Activated naive CD8-positive, alpha-beta T cell (primary cell): ENCODE data around the gene TRAF7.

Source experiments
- H3K27ac Mint-ChIP-seq: one replicate; pipeline ENCODE4 v1.8.0; 2021; ENCODE audit warnings: mixed read lengths
- H3K27me3 Mint-ChIP-seq: one replicate; pipeline ENCODE4 v1.8.0; 2021; ENCODE audit warnings: mixed read lengths
- H3K36me3 Mint-ChIP-seq: one replicate; pipeline ENCODE4 v1.8.0; 2021; ENCODE audit warnings: mixed read lengths
- H3K4me1 Mint-ChIP-seq: one replicate; pipeline ENCODE4 v1.8.0; 2021; ENCODE audit warnings: low read depth, mixed read lengths
- H3K4me3 Mint-ChIP-seq: one replicate; pipeline ENCODE4 v1.8.0; 2021; ENCODE audit warnings: mild to moderate bottlenecking, mixed read lengths
- H3K9me3 Mint-ChIP-seq: one replicate; pipeline ENCODE4 v1.8.0; 2021; ENCODE audit warnings: low read depth, mixed read lengths

Gene TRAF7

DNA sequence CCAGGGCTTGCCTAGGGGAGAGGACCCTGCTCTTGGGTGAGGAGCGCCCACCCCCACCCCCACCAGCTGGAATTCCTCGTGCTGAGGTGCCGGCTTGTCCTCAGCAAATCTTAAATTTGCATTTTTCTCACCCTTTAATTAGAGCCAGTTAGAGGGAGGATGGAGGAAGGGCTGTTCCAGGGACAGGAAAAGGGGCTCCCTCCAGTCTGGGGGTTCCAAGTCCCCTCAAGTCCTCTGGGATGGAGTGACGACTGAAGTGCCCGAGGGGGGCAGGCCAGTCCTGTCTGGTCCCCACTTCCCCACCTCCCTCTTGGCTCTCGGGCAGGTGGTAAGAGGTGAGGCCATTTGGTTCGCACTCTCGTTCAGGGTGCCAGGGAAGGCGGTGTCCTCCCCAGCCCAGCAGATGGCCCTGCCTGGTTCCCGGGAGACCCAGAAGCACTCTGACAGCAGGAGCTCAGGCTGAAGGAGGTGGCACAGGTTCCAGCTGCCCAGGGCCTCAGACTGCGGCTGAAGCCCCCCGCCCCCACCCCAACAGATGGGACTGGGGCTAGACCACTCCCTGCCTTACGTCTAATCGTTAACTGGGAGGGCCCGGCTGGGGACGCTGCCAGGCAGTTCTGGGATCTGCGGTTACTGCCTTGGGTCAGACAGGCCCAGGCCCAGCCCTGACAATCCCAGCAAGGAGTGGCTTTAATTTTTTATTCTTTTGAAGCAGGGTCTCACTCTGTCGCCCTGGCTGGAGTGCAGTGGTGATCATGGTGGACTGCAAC lies 5.0 kb upstream of the TRAF7 start:
- Mint-ChIP-seq H3K4me1 (peaks cover 18% of the 10 kb centered on the region), H3K9me3 (no peaks in the 10 kb centered on the region), H3K27me3 (no peaks in the 10 kb centered on the region), H3K4me3 (peak overlapping the region; percentile 95), H3K27ac (peak overlapping the region; percentile 73), H3K36me3 (peaks cover 10% of the 10 kb centered on the region)

DNA sequence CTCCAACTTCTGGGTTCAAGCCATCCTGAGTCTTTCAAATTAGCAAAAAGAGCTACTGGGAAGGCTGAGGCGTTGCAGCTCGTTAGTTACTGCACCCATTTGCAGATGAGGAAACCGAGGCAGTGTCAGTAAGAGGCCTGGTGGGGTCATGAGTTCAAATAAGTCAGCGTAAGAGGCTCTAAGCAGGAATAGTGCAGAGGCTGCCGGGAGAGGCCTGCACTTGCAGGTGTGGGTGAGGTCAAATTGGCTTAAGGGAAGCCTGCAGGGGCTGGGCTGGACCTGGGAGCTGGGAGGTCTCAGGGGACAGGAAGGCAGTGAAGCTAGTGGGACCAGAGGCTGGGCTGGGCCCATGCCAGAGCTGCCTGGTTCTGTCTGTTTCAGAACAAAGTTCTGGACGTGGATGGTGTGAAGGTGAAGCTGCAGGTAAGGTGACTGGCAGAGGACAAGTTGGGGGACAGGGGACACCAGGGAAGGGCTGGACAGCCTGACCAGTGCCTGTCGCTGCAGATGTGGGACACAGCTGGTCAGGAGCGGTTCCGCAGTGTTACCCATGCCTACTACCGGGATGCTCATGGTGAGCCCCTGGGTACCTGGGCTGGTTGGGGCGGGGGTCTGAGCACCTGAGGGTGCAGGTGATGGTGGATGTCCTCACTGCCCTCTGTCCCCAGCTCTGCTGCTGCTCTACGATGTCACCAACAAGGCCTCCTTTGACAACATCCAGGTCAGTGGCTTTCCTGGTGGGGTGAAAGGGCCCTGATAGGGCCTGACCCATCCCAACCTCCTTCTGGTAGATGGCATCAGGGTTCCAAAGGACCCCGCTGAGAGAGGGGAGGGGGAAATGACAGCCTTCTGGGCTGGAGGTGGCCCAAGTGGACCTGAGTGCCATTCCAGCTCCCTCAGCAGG lies 4.1 kb upstream of the TRAF7 start:
- Mint-ChIP-seq H3K4me1 (peaks cover 21% of the 10 kb centered on the region), H3K27me3 (no peaks in the 10 kb centered on the region), H3K4me3 (peak overlapping the region; percentile 95), H3K27ac (peak overlapping the region; percentile 73), H3K9me3 (no peaks in the 10 kb centered on the region), H3K36me3 (peaks cover 10% of the 10 kb centered on the region)

DNA sequence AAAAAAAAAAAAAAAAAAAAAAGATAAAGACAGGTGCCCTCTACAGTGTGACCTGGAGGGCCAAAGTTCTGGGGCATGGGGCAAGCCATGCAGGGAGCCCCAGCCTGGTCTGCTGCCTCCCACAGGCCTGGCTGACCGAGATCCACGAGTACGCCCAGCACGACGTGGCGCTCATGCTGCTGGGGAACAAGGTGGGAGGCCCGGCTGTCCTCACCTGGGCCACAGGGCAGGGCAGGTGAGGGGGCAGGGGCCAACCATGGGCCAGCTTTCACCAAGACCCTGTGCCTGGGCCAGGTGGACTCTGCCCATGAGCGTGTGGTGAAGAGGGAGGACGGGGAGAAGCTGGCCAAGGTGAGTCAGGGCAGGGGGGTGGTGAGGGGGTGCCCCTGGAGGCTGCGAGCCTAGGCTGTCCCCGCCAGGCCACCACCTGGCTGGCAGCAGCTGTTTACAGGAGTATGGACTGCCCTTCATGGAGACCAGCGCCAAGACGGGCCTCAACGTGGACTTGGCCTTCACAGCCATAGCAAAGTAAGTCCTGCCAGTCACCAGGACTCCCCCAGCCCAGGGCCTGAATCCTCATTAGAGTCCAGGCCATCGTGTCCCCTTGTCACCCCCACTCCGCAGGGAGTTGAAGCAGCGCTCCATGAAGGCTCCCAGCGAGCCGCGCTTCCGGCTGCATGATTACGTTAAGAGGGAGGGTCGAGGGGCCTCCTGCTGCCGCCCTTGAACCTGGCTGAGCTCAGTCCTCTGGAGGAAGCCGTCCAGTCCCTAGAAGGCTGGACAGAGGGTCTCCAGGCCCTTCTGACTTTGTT lies 2.7 kb upstream of the TRAF7 start:
- peaks cover 34% of the 10 kb centered on the region for H3K4me1 Mint-ChIP-seq
- peaks cover 10% of the 10 kb centered on the region for H3K36me3 Mint-ChIP-seq
- no peaks in the 10 kb centered on the region for H3K9me3 Mint-ChIP-seq
- no peaks in the 10 kb centered on the region for H3K27me3 Mint-ChIP-seq
- peak overlapping the region; percentile 97 for H3K27ac Mint-ChIP-seq
- peak overlapping the region; percentile 95 for H3K4me3 Mint-ChIP-seq

DNA sequence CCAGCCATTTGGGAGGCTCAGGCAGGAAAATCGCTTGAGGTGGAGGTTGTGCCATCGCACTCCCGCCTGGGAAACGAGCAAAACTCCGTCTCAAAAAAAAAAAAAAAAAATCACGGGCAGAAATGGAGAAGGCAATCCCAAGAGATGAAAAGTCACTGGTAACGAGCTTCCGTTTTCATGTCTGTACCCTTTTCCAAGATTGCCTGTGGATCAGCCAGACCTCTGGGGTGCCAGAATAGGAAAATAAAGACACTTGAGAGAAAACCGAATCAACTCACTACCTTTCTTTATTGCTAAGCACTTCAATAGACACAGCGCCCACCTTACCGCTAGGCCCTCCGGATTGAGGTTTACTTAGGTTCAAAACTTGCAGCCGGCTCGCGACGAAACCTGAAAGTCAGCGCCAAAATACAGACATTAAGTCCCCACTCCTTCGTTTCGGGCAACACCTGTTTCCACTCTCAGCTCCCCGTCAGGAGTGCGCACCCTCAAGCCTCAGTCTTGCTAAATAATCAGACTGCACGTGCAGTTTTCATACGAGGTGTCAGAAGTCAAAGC lies 970 bp upstream of the TRAF7 start:
- no peaks in the 10 kb centered on the region for H3K27me3 Mint-ChIP-seq
- peak overlapping the region; percentile 97 for H3K27ac Mint-ChIP-seq
- no peaks in the 10 kb centered on the region for H3K9me3 Mint-ChIP-seq
- peak overlapping the region; percentile 95 for H3K4me3 Mint-ChIP-seq
- peaks cover 10% of the 10 kb centered on the region for H3K36me3 Mint-ChIP-seq
- peaks cover 37% of the 10 kb centered on the region for H3K4me1 Mint-ChIP-seq

DNA sequence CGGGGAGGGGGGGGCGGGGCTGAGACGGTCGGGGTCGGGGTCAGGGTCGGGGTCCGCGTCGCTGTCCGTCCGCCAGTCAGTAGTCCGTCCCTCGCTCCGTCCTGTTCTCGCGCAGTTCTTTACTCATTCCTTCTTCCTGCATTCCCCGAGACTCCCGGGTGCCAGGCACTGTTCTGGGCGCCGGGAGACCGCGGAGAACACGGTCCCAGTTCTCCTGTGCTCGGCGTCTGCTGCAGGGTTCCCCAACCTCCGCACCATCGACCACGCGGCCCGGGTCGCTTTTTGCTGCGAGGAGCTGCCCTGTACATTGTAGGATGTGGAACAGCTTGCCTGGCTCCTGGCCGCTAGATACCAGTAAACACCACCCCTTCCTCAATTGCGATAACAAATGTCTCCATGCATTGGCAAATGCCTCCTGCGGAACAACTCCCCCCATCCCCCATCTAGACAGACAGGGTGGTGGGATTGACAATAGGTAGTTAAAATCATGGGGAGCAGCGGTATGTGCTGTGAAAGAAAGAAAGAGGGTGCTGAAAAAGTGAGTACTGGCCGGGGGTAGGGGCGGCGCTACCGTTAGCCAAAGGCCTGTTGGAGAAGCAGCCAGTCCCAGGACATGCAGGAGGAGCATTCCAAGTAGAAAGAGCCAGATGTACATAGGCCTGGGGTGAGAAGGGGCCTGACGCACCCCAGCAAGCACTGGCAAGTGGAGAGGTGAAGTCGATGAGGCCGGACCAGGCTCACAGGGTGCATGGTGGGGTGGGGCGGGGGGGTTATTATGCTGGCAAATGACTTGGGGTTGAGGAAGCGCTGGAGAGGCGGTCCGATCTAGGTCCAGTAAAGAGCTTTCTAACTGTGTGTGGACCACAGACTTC lies 631 bp downstream of the TRAF7 start:
- Mint-ChIP-seq H3K9me3 (no peaks in the 10 kb centered on the region), H3K27me3 (no peaks in the 10 kb centered on the region), H3K4me3 (peak overlapping the region; percentile 98), H3K4me1 (peaks cover 31% of the 10 kb centered on the region), H3K27ac (peak overlapping the region; percentile 95), H3K36me3 (peaks cover 10% of the 10 kb centered on the region)

DNA sequence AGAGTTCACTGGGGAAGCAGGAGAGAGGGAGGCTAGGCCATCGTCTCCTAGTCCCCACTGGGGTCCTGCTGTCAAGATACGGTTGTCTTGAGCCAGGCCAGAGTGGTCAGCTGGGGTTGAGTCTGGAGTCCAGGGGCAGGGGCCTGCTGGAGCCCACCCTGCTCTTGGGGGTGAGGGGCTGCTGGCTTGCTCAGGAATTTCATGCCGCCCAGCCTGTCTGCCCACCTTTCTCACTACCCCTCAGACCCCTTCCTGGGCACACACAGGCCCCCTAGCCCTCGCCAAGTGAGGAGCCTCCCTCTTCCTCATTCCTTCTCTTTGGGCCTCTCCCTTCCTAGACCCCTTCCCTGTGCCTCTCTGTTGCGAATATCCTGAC lies 1.3 kb downstream of the TRAF7 start:
- Mint-ChIP-seq H3K27me3 (no peaks in the 10 kb centered on the region), H3K27ac (no peak overlapping the region), H3K4me3 (peak overlapping the region; percentile 98), H3K36me3 (peaks cover 9% of the 10 kb centered on the region), H3K4me1 (peaks cover 26% of the 10 kb centered on the region), H3K9me3 (no peaks in the 10 kb centered on the region)

DNA sequence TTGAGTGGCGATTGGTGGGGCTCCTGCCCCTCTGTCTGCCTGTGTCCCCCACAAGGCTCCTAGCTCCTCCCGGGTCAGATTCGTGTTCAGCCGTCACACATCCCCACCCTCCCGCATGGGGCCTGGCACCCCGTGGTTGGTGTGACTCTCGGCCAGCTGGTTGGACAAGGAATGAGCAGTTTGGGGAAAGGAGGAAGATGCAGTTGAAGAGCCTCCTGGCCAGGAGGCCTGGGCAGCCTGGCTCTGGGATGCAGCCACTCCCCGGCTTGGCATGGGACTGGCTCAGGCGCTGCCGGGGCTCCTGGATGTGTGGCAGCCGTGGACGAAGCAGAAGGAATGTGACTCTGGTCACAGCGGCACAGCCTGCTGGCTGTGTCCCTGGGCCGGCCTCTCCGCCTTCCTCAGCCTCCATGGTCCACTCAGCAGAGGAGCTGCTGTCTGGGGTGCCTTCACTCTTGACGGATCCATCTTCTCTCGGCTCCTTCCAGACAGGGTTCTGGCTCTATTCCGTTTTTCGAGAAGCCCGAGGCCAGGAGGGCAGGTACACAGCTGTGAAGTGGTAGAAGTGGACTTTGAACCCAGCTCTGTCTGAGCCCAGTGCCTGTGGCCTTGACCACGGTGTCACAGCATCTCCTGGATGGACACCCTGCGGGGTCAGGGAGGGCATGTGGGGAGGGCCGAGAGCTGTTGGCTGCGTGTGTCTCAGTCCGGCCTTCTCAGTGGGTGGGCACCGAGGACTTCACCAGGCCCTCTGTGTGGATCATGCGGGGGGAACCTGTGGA lies 2.1 kb downstream of the TRAF7 start:
- Mint-ChIP-seq H3K36me3 (peaks cover 9% of the 10 kb centered on the region), H3K9me3 (no peaks in the 10 kb centered on the region), H3K4me1 (peaks cover 23% of the 10 kb centered on the region), H3K27ac (peak overlapping the region; percentile 46), H3K27me3 (no peaks in the 10 kb centered on the region), H3K4me3 (peak overlapping the region; percentile 98)

DNA sequence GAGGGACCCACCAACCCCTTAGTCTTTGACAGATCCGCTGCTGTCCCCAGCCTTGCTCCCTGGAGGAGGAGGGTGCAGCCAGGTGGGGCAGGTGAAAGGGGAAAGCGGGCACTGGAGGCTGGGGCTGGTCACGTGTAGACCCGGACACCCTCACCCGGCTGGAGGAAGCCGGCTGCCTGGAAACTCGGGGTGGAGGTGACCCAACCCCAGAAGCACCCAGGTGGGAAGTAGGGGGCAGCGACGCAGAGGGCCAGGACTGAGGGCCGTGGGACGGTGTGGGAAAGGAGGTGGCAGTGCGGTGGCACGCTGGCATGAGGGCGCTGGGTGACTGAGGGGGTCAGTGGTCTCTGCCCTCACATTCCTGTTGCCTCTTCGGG lies 2.7 kb downstream of the TRAF7 start:
- Mint-ChIP-seq H3K36me3 (peaks cover 9% of the 10 kb centered on the region), H3K9me3 (no peaks in the 10 kb centered on the region), H3K4me1 (peaks cover 23% of the 10 kb centered on the region), H3K4me3 (no peak overlapping the region), H3K27ac (peak overlapping the region; percentile 46), H3K27me3 (no peaks in the 10 kb centered on the region)

DNA sequence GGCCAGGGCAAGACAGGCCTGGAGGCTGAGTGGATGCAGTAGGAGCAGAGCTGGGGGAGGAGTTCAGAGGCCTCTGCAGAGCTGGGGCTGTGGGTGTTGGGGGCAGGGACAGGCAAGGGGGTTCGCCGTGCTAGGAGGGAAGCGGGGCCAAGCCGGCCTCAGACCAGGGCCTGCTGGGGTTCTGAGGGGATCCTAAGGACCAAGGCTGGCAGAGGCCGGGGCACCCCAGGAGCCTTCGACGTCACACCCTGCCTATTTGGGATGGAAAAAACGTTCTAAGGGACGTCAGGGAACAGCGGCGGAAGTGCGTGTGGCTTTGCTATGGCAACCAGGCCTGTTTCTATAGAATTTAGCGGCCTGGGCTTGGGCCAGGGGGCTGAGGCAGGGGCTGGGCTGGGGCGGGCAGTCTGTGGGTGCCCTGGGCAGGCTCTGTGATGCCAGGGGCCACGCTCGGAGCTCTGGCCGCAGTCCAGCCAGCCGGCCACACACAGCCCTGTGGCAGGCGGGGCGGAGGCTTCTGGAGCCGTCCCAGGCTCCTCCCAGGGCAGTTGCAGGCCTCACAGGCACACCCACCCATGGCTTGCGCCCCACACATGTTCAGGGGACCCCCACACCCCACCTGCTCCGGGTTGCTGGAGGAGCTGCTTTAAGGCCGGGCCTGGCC lies 3.7 kb downstream of the TRAF7 start:
- H3K27me3 Mint-ChIP-seq = no peaks in the 10 kb centered on the region
- peaks cover 3% of the 10 kb centered on the region for H3K36me3 Mint-ChIP-seq
- H3K4me1 Mint-ChIP-seq = peaks cover 21% of the 10 kb centered on the region
- H3K4me3 Mint-ChIP-seq = no peak overlapping the region
- no peak overlapping the region for H3K27ac Mint-ChIP-seq
- H3K9me3 Mint-ChIP-seq = no peaks in the 10 kb centered on the region

DNA sequence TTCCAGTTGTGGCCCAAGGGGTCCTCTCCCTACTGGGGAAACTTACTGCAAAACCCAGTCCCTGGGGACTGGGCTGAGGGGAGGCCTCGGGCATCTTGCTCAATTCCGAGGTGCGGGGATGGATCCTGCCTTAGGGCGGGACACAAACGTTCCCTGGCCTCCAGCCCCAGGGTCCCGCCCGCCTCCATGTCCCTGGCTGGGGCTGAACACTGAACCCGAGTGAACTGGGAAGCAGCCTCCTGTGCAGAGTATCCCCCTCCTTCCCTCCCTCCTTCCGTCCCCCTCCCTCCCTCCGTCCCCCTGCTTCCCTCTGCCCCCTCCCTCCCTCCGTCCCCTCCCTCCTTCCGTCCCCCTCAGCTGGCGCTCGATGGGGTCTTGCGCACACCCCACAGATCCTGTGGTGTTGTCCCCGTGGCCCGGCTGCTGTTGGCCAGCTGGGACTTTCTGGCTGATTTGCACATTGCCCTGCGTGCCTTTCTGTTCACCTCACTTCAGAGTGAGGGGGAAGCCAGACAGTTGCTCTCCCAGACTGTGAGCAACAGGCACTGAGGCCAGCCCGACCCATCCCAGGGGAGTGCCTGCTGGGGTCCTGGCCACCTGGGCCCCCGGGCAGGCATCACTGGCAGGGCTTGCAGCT lies 5.5 kb downstream of the TRAF7 start:
- H3K27me3 Mint-ChIP-seq = no peaks in the 10 kb centered on the region
- H3K9me3 Mint-ChIP-seq = no peaks in the 10 kb centered on the region
- no peak overlapping the region for H3K4me3 Mint-ChIP-seq
- no peaks in the 10 kb centered on the region for H3K36me3 Mint-ChIP-seq
- peaks cover 21% of the 10 kb centered on the region for H3K4me1 Mint-ChIP-seq
- no peak overlapping the region for H3K27ac Mint-ChIP-seq

DNA sequence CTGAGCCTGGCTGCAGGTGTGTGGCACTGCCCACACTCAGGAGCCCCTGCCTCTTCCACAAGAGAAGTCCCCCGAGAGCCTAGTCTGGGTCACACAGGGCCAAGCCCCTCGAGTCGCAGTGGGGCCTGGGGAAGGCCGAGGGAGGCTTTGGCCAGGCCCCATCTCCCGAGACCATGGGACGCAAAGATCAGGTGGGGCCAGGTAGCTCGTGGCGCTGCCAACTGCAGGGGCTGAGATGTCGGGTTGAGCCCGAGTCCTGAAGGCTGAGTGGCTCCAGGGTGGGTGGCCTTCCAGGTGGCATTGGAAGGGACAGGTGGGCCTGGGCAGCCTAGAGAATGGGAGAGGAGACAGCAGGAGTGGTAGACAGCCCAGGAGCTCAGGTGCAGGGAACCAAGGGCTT lies 6.3 kb downstream of the TRAF7 start:
- Mint-ChIP-seq H3K36me3 (no peaks in the 10 kb centered on the region), H3K27ac (no peak overlapping the region)

DNA sequence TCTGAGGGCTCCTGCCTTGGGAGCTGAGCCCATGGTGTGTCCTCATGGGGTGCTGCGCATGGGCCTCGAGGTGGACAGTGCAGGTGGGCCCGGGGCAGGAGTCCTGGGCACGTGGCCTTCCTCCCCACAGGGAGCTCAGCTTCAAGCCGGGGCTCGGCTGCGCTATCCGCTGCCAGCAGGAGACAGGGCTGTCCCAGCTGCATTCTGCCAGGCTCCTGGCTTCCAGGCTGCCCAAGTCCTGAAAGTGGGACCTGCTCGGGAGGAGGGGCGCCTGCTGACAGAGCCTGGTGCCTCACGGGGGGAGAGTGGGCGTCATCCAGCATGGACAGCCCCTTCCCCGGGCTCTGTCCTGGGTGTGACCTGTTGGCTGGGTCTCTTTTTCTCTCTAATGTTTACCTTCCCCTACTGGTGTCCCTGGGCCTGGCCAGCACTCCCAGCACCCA lies 7.1 kb downstream of the TRAF7 start:
- no peaks in the 10 kb centered on the region for H3K27me3 Mint-ChIP-seq
- H3K27ac Mint-ChIP-seq = no peak overlapping the region
- no peaks in the 10 kb centered on the region for H3K36me3 Mint-ChIP-seq

More for the DNA sequence above, 6.3 kb downstream of the TRAF7 start:
- H3K27me3 Mint-ChIP-seq = no peaks in the 10 kb centered on the region
- H3K9me3 Mint-ChIP-seq = no peaks in the 10 kb centered on the region
- peaks cover 14% of the 10 kb centered on the region for H3K4me1 Mint-ChIP-seq
- H3K4me3 Mint-ChIP-seq = no peak overlapping the region

More for the DNA sequence above, 7.1 kb downstream of the TRAF7 start:
- H3K4me3 Mint-ChIP-seq = no peak overlapping the region
- H3K9me3 Mint-ChIP-seq = no peaks in the 10 kb centered on the region
- H3K4me1 Mint-ChIP-seq = peaks cover 7% of the 10 kb centered on the region
